ENCODE measurements around the gene EPHA1.
A peak's percentile ranks its signal among the peaks of the same experiment; 100 is the strongest.

The EPHA1 gene

DNA sequence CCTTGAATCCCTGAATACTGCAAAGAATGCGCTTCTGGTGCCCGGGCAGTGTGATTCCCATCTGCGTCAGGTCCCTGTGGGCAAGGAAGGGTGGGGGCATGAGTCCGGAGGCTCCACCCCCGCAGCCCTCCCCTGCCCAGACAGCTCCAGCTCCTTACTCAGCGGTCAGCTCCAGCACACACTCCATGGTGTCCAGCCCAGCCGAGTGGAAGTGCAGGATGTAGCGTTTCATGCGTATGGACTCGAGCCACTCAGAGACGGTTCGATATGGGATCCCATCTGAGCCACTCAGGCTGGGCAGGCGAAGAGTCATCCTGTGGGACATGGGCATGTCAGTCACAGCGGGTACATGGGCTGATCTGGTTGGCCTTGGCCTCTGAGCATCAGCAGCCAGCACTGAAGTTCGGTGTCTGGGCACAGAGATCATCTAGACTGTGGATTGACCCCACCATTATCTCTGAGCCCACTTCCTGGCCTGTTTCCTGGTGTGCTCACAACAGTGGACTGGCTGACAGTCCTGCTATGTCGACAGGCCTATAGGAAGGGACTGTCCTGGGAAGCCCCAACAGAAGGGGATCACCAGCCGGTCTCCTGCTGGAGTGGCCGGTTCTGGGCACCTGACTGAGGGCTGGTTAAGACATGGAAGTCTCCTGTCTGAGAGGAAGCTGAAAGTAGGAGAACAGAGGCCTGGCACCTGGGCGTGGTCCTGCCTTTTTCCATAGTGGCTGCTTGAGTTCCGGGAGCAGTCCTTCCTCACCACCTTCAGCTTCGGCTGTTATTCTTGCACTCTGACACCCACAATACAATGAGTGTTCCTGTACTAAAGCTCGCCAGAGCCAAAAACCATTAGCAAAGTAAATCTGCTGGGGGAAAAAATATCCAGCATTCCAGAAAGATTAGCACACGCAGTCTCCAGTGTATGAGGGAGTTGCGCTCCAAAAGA, 16.9 kb downstream of the EPHA1 start:
- no peak overlapping the region for H3K4me3 ChIP-seq (replicated peaks in 1 of 2; ENCODE audit: low read depth in 2 of 2, low read length in 2 of 2)
- DNase-seq (ENCODE audit: low read depth in 2 of 2) = peak; percentile 90
- TF ChIP-seq, protein P1, sequence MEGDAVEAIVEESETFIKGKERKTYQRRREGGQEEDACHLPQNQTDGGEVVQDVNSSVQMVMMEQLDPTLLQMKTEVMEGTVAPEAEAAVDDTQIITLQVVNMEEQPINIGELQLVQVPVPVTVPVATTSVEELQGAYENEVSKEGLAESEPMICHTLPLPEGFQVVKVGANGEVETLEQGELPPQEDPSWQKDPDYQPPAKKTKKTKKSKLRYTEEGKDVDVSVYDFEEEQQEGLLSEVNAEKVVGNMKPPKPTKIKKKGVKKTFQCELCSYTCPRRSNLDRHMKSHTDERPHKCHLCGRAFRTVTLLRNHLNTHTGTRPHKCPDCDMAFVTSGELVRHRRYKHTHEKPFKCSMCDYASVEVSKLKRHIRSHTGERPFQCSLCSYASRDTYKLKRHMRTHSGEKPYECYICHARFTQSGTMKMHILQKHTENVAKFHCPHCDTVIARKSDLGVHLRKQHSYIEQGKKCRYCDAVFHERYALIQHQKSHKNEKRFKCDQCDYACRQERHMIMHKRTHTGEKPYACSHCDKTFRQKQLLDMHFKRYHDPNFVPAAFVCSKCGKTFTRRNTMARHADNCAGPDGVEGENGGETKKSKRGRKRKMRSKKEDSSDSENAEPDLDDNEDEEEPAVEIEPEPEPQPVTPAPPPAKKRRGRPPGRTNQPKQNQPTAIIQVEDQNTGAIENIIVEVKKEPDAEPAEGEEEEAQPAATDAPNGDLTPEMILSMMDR (IDR thresholded peaks at IDR 0.05; ENCODE audit: low read depth, low read length) = no peak

DNA sequence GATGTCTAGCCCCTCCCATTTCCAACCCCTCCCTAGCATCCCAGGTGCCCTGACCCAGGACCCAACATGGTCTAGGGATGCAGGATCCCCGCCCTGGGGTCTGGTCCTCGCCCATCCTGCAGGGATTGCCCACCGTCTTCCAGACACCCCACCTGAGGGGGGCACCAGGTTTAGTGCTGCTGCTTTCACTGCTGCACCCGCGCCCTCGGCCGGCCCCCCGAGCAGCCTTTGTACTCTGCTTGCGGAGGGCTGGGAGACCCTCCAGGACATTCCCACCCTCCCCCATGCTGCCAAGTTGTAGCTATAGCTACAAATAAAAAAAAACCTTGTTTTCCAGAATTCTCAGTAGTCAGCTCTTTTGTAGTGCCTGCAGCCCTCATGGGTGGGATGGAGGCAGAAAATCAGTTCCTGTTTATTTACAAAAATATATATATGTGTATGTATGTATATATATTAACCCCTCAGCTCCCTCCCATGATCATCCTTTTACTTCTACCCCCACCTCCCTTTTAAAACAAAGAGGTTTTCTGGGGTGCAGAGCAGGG, 17.8 kb downstream of the EPHA1 start:
- TF ChIP-seq, protein P1 (IDR thresholded peaks at IDR 0.05; ENCODE audit: low read depth, low read length) = no peak
- H3K4me3 ChIP-seq (replicated peaks in 1 of 2; ENCODE audit: low read depth in 2 of 2, low read length in 2 of 2) = no peak overlapping the region
- no peak for DNase-seq (ENCODE audit: low read depth in 2 of 2)

DNA sequence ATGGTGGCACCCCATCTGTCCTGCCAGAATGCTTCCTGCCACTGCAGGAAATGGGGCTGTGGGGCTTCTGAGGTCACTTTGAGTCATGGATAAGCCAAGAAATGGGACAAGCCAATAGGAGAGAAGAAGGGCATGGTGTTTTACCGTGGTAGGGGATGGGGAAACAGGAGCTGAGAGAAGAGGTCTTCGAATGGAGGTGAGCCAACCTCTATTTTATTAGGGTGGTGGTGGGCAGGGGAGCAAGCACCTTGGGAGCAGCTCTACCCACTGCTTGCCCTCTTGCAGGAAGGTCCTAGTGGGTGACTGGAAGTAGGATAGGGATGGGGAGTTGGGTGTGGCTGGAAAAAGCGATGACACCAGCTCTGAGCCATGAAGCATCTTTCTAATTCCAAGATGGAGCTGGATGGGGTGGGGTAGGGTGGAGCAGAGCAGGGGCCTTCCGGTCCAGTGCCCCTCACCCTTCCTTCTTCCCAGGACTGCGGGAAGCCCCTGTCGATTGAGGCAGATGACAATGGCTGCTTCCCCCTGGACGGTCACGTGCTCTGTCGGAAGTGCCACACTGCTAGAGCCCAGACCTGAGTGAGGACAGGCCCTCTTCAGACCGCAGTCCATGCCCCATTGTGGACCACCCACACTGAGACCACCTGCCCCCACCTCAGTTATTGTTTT, 18.4 kb downstream of the EPHA1 start:
- DNase-seq (ENCODE audit: low read depth in 2 of 2) = peak in 1 of 2 donors; percentile 35
- TF ChIP-seq, protein P1 (IDR thresholded peaks at IDR 0.05; ENCODE audit: low read depth, low read length) = no peak
- H3K4me3 ChIP-seq (replicated peaks in 1 of 2; ENCODE audit: low read depth in 2 of 2, low read length in 2 of 2) = no peak overlapping the region

DNA sequence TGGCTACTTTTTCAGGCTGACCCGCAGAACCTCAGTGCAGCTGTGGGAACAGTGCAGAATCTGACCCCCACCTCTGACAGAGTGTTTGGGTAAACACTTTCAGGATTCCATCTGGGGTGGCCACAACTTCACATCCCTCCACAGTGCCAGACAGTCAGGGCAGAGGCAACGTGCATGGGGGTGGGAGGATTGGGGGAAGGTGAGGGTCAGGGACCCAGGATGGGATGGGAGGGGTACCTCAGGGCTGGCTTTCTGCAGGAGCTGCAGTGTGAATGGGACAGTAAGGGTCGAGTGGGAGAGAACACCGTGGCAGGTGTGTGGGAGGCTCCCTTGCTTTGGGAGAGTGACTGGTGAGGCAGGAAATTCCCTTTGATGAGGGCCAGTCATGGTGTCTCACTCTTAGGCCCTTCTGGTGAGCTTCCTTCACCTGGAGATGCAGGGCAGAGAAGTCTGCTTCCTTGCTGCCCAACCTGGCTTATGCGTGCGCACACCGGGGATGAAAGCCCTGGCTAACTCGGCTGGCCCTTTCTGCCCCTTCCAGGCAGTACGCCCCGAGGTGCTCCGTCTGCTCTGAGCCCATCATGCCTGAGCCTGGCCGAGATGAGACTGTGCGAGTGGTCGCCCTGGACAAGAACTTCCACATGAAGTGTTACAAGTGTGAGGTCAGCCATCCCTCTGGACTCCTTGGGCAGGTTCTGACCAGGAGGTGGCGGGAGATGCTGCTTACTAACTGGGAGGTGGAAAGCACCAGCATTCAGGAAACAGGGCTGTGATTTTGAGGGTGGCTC, 19.1 kb downstream of the EPHA1 start:
- TF ChIP-seq, protein P1 (IDR thresholded peaks at IDR 0.05; ENCODE audit: low read depth, low read length) = no peak
- no peak overlapping the region for H3K4me3 ChIP-seq (replicated peaks in 1 of 2; ENCODE audit: low read depth in 2 of 2, low read length in 2 of 2)
- DNase-seq (ENCODE audit: low read depth in 2 of 2) = peak in 1 of 2 donors; percentile 25

DNA sequence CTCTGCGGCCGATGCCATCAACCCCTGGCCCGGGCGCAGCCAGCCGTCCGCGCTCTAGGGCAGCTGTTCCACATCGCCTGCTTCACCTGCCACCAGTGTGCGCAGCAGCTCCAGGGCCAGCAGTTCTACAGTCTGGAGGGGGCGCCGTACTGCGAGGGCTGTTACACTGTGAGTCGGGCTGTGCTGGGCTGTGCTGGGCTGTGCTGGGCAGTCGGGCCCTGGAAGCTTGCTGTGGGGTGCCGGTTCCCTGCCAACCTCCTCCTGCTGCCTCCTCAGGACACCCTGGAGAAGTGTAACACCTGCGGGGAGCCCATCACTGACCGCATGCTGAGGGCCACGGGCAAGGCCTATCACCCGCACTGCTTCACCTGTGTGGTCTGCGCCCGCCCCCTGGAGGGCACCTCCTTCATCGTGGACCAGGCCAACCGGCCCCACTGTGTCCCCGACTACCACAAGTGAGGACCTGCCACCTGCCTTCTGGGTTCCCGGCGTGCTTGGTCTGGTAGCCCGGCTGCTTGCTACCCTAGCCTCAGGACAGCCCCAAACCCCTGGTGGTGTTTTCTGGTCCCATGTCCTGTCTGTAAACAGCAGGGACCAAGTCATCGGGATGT, 20.1 kb downstream of the EPHA1 start:
- H3K4me3 ChIP-seq (replicated peaks in 1 of 2; ENCODE audit: low read depth in 2 of 2, low read length in 2 of 2) = no peak overlapping the region
- DNase-seq (ENCODE audit: low read depth in 2 of 2) = no peak

More for the DNA sequence above, 20.1 kb downstream of the EPHA1 start:
- TF ChIP-seq, protein P1 (IDR thresholded peaks at IDR 0.05; ENCODE audit: low read depth, low read length) = no peak

Measured in cardiac fibroblast (primary cell).